Activated T-cell treated with anti-CD3 and anti-CD28 coated beads, Interleukin-2, amount 50 U/mL, for 72 hours (primary cell): ENCODE measurements around the gene COMMD1. TPM values are rescaled to one million over a fixed set of nuclear protein-coding genes. Genes with fewer than 3 reads are reported as not detected.
"Not testable (repeated sequence)": the region's sequence is repeated elsewhere in the genome, so short reads cannot be mapped to it uniquely, and the experiment has no call there.

Source experiments
- ATAC-seq, 2 donors: fragments of 150-1000 bp; cut with Tn5 transposase; replicated peaks in 1 of 2; 2 replicates each; pipeline ENCODE4 v1.10.0; 2021; ENCODE audit warnings: moderate library complexity in 2 of 2, mild to moderate bottlenecking in 1 of 2
- DNase-seq, 2 donors: peaks; one replicate each; pipeline ENCODE4 v3.0.0; 2021 to 2022; ENCODE audit warnings: mixed read lengths in 1 of 2
- H3K27ac Mint-ChIP-seq: one replicate; pipeline ENCODE4 v1.8.0; 2022; ENCODE audit warnings: mild to moderate bottlenecking, moderate library complexity, mixed read lengths
- H3K27me3 Mint-ChIP-seq: one replicate; pipeline ENCODE4 v1.8.0; 2022; ENCODE audit warnings: low read depth, mixed read lengths
- H3K36me3 Mint-ChIP-seq, 2 donors: one replicate each; pipeline ENCODE4 v1.8.0; 2022; ENCODE audit warnings: mixed read lengths in 2 of 2, mild to moderate bottlenecking in 1 of 2; ENCODE audit not compliant: insufficient read depth in 2 of 2
- H3K4me1 Mint-ChIP-seq: one replicate; pipeline ENCODE4 v1.8.0; 2022; ENCODE audit warnings: low read depth, mixed read lengths
- H3K4me3 Mint-ChIP-seq, 2 donors: one replicate each; pipeline ENCODE4 v1.8.0; 2022; ENCODE audit warnings: mild to moderate bottlenecking in 2 of 2, mixed read lengths in 2 of 2, moderate library complexity in 2 of 2
- H3K9me3 Mint-ChIP-seq, 2 donors: one replicate each; pipeline ENCODE4 v1.8.0; 2022; ENCODE audit warnings: mixed read lengths in 2 of 2
- total RNA-seq, 2 donors: library from RNA; stranded (reverse); gene quantifications; one replicate each; pipeline ENCODE4 v1.2.3, GENCODE V29; 2022

COMMD1 gene
- total RNA-seq, 2 donors from 2014 or later, result 34.3 to 34.7 TPM

- ATAC-seq (no peak), DNase-seq (no peak)
- Mint-ChIP-seq H3K27ac (no peak overlapping the region), H3K36me3 (no peaks in the 10 kb centered on the region), H3K4me3 (no peak overlapping the region), H3K27me3 (no peaks in the 10 kb centered on the region), H3K4me1 (peaks cover 1% of the 10 kb centered on the region), H3K9me3 (no peaks in the 10 kb centered on the region)
Observed at GRCh38 chr2:61937886-61938285, 32.4 kb downstream of the COMMD1 start.

DNA sequence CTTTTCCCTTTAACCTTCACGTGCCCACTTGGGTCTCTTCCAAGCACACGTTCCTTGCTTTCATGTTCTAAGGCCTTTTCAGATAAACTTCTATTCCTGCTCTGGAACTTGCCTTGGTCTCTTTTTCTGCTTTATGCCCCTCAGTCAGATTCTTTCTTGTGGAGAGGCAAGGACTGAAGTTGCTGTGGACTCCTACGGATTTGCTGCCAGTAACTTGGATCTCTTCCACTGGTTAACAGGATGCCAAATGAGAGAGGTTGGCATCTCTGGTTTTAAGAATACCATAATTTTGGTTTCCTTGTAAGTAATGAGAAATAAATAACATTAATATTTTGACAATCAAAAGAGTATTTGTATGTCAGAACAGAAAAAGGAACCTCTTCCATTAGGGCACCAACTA is 33.0 kb downstream of the COMMD1 start:
- DNase-seq, result no peak
- Mint-ChIP-seq H3K36me3 (peaks cover 0 to 2% of the 10 kb centered on the region in 2 donors), H3K4me3 (no peak overlapping the region), H3K27me3 (no peaks in the 10 kb centered on the region), H3K9me3 (no peaks in the 10 kb centered on the region), H3K4me1 (peaks cover 8% of the 10 kb centered on the region), H3K27ac (no peak overlapping the region)
- no peak for ATAC-seq

DNA sequence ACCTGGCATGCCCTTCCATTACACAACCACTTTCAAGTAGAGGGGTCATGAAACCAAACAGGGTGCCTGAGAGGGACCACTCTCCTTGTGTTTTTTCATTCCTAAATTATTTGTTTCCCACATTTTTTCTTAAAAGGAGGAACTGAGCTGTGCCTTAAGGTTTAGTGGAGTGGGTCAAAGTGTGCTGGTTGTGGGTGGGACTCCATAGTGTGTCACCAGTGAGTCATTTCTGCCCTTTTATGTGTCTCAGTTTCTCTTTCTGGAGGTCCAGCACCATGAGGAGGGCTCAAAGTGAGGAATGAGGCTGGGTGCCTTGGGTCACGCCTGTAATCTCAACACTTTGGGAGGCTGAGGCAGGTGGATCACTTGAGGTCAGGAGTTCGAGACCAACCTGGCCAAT is 37.8 kb downstream of the COMMD1 start:
- H3K4me1 Mint-ChIP-seq, result peaks cover 8% of the 10 kb centered on the region
- H3K9me3 Mint-ChIP-seq, result no peaks in the 10 kb centered on the region
- no peaks in the 10 kb centered on the region for H3K27me3 Mint-ChIP-seq
- ATAC-seq, result peak; percentile 53 to 62
- no peak overlapping the region for H3K4me3 Mint-ChIP-seq
- H3K27ac Mint-ChIP-seq, result no peak overlapping the region
- peaks cover 0 to 2% of the 10 kb centered on the region in 2 donors for H3K36me3 Mint-ChIP-seq
- DNase-seq, result no peak

DNA sequence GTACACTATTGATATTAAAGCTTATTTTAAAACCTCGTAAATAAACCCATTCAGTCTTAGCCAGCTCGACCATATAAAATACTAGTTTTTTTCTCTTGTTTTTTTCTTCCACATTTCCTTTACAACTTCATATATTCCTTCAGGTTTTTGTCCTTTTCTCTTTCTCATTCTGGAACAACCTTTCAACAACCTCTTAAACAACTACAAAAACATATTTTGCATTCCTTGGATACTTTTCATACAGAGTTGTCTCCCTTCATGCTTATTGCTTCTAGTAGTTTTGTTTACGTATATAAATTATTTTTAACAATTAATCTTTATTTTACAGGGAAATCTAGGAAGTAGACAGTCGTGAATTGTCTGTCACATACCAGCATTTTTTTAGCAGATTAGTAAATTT is 41.2 kb downstream of the COMMD1 start:
- Mint-ChIP-seq H3K4me3 (no peak overlapping the region), H3K9me3 (no peaks in the 10 kb centered on the region), H3K27me3 (no peaks in the 10 kb centered on the region), H3K27ac (no peak overlapping the region), H3K36me3 (peaks cover 0 to 5% of the 10 kb centered on the region in 2 donors), H3K4me1 (peaks cover 8% of the 10 kb centered on the region)
- no peak for ATAC-seq
- DNase-seq, result no peak

DNA sequence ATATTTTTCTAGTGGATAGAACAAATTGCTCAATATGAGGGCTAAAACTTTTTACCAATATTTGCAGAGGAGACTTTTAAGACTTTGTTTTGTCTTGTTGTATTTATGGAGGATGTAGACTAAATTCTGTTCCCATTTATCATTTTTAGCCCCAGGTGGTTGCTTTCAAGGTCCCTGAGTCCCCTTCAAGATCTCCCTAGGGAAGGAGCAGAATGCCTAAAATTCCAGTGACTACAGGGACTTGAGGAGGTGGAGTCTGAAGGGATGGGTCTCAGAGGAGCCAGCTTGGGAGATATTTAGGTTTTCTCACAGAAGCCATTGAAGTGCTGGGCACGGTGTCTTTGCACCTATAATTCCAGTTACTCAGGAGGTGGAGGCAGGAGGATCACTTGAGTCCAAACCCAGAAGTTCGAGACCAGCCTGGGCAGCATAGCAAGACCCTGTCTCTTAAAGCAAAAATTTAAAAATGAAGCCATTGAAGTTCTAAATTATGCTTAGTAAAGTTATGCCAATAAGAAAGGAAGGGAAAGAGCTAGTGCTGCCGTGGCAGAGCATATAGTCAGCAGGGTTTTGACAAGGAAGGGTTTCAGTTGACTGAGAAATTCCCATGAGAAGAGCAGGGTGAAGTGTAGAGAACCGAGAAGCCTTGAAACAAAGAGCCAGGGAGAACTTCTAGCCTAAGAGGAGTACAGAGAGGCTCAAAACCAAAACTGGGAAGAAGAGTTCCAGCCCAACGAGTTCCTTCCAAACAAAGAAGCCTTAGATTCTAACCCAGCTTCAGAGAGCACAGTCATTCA is 43.4 kb downstream of the COMMD1 start:
- peaks cover 1 to 3% of the 10 kb centered on the region in 2 donors for H3K36me3 Mint-ChIP-seq
- no peak overlapping the region for H3K4me3 Mint-ChIP-seq
- H3K27me3 Mint-ChIP-seq, result no peaks in the 10 kb centered on the region
- no peak overlapping the region for H3K27ac Mint-ChIP-seq
- ATAC-seq (no peak), DNase-seq (no peak)
- H3K4me1 Mint-ChIP-seq, result no peaks in the 10 kb centered on the region
- no peaks in the 10 kb centered on the region for H3K9me3 Mint-ChIP-seq

DNA sequence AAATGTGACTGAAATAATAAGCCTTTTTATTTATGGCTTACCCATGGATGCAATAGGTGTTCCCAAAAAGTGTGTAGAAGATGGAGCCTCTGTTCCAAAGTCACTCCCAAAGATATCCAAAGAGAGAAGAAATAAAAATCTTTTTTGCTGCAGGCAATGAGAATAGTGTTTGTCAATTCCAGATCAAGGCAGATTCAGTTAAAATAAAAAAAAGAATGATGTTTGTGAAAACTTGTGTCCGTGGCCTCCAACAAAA is 43.9 kb downstream of the COMMD1 start:
- Mint-ChIP-seq H3K4me1 (no peaks in the 10 kb centered on the region), H3K4me3 (no peak overlapping the region), H3K9me3 (no peaks in the 10 kb centered on the region), H3K27ac (no peak overlapping the region), H3K36me3 (peaks cover 1 to 3% of the 10 kb centered on the region in 2 donors), H3K27me3 (no peaks in the 10 kb centered on the region)
- no peak for ATAC-seq
- no peak for DNase-seq

- Mint-ChIP-seq H3K9me3 (no peaks in the 10 kb centered on the region), H3K27ac (no peak overlapping the region)
Observed at GRCh38 chr2:61949714-61950560, 44.5 kb downstream of the COMMD1 start.

DNA sequence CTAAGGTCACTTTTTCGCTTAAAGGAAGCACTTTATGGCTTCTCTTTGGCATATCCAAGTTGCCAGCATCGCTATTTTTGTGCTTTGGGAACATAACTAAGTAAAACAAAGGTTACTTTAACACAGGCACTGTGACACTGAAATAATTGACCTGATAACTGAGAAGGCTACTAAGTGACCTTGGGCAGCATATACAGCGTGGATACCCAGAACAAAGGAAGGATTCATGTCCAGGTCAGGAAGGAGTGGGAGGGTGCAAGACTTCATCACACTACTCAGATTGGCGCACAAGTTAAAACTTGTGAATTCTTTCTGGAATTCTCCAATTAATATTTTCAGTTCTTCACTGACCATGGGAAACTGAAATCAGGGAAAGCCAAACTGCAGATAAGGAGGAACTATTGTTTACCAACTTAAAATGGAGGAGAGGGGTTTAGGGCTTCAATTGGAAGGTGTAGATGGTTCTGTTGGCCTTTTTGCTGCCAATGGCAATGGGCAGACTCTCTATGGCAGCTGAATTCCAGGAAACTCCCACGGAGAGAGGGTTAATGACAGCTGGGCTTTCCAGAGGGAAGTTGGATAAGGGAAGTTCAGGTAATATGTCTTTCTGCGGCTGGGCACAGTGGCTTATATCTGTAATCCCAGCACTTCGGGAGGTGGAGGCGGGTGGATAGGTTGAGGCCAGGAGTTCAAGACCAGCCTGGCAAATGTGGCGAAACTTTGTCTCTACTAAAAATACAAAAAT is 45.3 kb downstream of the COMMD1 start:
- H3K4me1 Mint-ChIP-seq, result no peaks in the 10 kb centered on the region

More at GRCh38 chr2:61949714-61950560, 44.5 kb downstream of the COMMD1 start:
- H3K4me3 Mint-ChIP-seq, result no peak overlapping the region
- DNase-seq (no peak), ATAC-seq (no peak)
- H3K4me1 Mint-ChIP-seq, result no peaks in the 10 kb centered on the region
- peaks cover 1 to 3% of the 10 kb centered on the region in 2 donors for H3K36me3 Mint-ChIP-seq
- no peaks in the 10 kb centered on the region for H3K27me3 Mint-ChIP-seq

GRCh38 chr2:61951881-61952280 is 46.4 kb downstream of the COMMD1 start:
- H3K27me3 Mint-ChIP-seq, result no peaks in the 10 kb centered on the region
- no peak overlapping the region for H3K4me3 Mint-ChIP-seq
- H3K4me1 Mint-ChIP-seq, result peaks cover 3% of the 10 kb centered on the region
- ATAC-seq (no peak), DNase-seq (no peak)
- no peak overlapping the region for H3K27ac Mint-ChIP-seq
- H3K9me3 Mint-ChIP-seq, result no peaks in the 10 kb centered on the region
- H3K36me3 Mint-ChIP-seq, result peaks cover 1 to 3% of the 10 kb centered on the region in 2 donors

More for the DNA sequence above, 45.3 kb downstream of the COMMD1 start:
- Mint-ChIP-seq H3K27me3 (no peaks in the 10 kb centered on the region), H3K9me3 (no peaks in the 10 kb centered on the region), H3K4me3 (no peak overlapping the region), H3K27ac (no peak overlapping the region), H3K36me3 (peaks cover 1 to 3% of the 10 kb centered on the region in 2 donors)
- DNase-seq (no peak), ATAC-seq (no peak)

DNA sequence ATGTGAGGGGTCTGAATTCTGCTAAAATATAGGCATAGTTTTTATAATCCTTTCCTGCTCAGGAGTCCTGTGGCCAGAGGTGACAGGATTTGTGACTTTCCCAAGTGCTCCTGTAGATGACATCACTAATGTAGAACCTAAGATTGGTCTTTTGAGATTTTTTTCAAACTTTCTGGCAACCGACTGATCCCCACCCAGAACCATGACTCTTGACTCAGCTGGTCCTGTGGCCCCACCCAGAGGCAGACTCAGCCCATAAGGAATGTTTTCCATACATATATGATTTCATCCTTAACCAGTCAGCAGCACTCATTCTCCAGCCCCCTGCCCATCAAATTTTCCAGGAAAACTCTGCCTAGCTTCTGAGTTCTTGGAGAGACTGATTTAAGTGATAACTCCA is 46.8 kb downstream of the COMMD1 start:
- Mint-ChIP-seq H3K36me3 (peaks cover 1 to 3% of the 10 kb centered on the region in 2 donors), H3K27me3 (no peaks in the 10 kb centered on the region), H3K9me3 (no peaks in the 10 kb centered on the region), H3K4me1 (peaks cover 5% of the 10 kb centered on the region), H3K4me3 (no peak overlapping the region), H3K27ac (no peak overlapping the region)
- no peak for DNase-seq
- ATAC-seq, result no peak

DNA sequence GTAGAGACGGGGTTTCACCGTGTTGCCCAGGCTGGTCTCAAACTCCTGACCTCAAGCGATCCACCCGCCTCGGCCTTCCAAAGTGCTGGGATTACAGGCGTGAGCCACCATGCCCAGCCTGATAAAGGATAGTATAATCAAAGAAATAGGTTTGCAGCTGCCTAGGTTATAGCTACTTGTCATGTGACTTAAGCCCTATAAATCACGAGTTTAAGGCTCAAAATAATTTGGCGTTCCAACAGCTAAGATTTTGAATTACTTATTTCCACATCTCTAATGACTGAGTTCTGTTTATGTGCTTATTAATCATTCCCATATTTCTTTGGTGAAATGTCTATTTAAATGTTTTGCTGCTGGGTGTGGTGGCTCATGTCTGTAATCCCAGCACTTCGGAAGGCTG is 49.4 kb downstream of the COMMD1 start:
- not testable (repeated sequence) for H3K9me3 Mint-ChIP-seq, H3K36me3 Mint-ChIP-seq, H3K27ac Mint-ChIP-seq, ATAC-seq, H3K4me3 Mint-ChIP-seq, H3K27me3 Mint-ChIP-seq, DNase-seq
- peaks cover 11% of the 10 kb centered on the region for H3K4me1 Mint-ChIP-seq

- ATAC-seq (no peak), DNase-seq (no peak)
- H3K4me1 Mint-ChIP-seq, result peaks cover 11% of the 10 kb centered on the region
- H3K36me3 Mint-ChIP-seq, result no peaks in the 10 kb centered on the region
- H3K27ac Mint-ChIP-seq, result no peak overlapping the region
- H3K27me3 Mint-ChIP-seq, result no peaks in the 10 kb centered on the region
- H3K4me3 Mint-ChIP-seq, result no peak overlapping the region
- H3K9me3 Mint-ChIP-seq, result no peaks in the 10 kb centered on the region
Observed at GRCh38 chr2:61959381-61960293, 54.2 kb downstream of the COMMD1 start.
